ENCODE data around the gene ZNF564.

Gene ZNF564

DNA sequence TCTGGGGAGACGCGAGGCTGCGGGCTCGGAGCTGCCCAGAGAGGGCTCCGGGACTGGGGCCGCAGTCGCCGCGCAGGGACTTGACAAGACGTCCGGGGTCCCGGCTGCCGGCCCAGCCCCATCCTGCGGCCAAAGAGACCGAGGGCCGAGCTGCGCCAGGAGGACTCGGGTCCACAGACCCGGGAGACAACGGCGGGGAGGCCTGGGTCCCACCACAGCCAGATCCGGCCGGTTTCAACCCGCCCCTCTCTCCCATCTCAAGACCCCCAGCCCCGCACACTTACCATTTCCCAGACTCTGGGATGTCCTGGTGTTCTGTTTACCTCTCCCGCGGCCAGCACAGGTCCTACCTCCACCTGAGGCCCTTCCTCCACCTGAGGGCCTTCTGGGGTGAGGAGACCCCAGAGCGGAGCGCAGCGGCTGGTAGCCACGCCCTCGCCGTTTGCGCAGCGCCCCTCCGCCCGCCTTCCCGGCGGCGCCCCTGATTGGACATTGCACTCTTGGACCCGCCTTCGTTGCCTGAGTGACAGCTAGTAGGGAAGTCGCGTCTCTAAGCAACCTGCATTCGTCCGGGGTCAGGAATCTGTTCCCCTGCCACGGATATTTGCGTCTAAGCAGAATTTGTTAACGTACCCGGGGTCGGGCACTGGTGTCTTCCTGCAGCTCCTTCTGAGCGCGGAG is 66.8 kb downstream of the ZNF564 start, which contains the start of gene ZNF709:
TSS of gene ZNF709 (minus strand) at position 446 of the 681 bp plus-strand sequence. CDS start at position 287, 159 bp downstream.
- DNase-seq = peak; percentile 91
- TF ChIP-seq, protein P1, sequence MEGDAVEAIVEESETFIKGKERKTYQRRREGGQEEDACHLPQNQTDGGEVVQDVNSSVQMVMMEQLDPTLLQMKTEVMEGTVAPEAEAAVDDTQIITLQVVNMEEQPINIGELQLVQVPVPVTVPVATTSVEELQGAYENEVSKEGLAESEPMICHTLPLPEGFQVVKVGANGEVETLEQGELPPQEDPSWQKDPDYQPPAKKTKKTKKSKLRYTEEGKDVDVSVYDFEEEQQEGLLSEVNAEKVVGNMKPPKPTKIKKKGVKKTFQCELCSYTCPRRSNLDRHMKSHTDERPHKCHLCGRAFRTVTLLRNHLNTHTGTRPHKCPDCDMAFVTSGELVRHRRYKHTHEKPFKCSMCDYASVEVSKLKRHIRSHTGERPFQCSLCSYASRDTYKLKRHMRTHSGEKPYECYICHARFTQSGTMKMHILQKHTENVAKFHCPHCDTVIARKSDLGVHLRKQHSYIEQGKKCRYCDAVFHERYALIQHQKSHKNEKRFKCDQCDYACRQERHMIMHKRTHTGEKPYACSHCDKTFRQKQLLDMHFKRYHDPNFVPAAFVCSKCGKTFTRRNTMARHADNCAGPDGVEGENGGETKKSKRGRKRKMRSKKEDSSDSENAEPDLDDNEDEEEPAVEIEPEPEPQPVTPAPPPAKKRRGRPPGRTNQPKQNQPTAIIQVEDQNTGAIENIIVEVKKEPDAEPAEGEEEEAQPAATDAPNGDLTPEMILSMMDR (IDR thresholded peaks at IDR 0.05; ENCODE audit: low read depth, low read length) = no peak
- Histone ChIP-seq H3K27me3 (no peaks in the 10 kb centered on the region), H3K4me1 (0 out of 2 replicates have a peak, but pooled peaks cover 3% of the 10 kb centered on the region), H3K4me3 (ENCODE audit: low read depth, low read length) (peak within 1 kb of the TSS; percentile 93), H3K9me3 (no peaks in the 10 kb centered on the region; the same call in 1 of the 2 replicates), H3K36me3 (no peaks in the 10 kb centered on the region)

DNA sequence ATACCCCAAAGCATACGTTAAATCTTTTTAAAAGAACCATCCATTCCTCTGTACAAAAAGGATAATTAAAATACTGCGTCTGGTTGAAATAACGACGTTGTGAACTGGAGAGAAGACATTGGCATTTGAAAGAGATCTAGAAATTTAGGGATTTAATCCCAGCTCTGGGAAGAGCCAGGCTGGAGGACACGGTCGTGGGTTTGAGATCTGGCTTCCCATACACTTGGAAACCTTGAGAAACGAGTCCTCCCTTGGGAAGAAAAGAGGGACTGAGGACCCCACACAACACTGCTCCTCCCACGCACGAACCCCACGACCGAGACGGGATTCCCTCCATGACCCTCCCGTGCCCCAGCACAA is 67.3 kb downstream of the ZNF564 start:
- no peaks in the 10 kb centered on the region for H3K36me3 ChIP-seq

DNA sequence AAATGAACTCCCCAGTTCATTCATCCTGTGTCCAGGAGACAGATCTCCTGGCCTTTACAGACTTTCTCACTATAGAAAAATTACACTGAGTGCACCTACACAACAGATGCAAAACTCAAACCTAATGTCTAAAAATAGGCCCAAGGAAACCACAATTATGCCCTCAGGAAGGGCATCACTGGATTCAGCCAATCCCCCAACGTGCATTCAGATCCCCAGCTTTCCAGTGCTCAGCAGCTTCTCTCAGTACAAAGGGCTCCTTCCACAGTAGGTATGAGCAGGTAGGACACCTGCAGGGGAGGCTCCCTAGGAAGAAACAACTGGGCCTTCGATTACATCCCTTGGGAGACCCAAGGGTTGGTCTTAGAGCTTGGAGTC is 68.8 kb downstream of the ZNF564 start:
- Histone ChIP-seq H3K9me3 (no peaks in the 10 kb centered on the region; the same call in 1 of the 2 replicates), H3K4me3 (ENCODE audit: low read depth, low read length) (no peak overlapping the region), H3K27me3 (no peaks in the 10 kb centered on the region), H3K4me1 (0 out of 2 replicates have a peak, but pooled peaks cover 3% of the 10 kb centered on the region), H3K36me3 (no peaks in the 10 kb centered on the region)
- TF ChIP-seq, protein P1 (IDR thresholded peaks at IDR 0.05; ENCODE audit: low read depth, low read length) = no peak
- DNase-seq = no peak

More for the DNA sequence above, 67.3 kb downstream of the ZNF564 start:
- Histone ChIP-seq H3K9me3 (no peaks in the 10 kb centered on the region; the same call in 1 of the 2 replicates), H3K27me3 (no peaks in the 10 kb centered on the region), H3K4me3 (ENCODE audit: low read depth, low read length) (peak overlapping the region; percentile 93), H3K4me1 (0 out of 2 replicates have a peak, but pooled peaks cover 3% of the 10 kb centered on the region)
- TF ChIP-seq, protein P1 (IDR thresholded peaks at IDR 0.05; ENCODE audit: low read depth, low read length) = no peak
- no peak for DNase-seq

DNA sequence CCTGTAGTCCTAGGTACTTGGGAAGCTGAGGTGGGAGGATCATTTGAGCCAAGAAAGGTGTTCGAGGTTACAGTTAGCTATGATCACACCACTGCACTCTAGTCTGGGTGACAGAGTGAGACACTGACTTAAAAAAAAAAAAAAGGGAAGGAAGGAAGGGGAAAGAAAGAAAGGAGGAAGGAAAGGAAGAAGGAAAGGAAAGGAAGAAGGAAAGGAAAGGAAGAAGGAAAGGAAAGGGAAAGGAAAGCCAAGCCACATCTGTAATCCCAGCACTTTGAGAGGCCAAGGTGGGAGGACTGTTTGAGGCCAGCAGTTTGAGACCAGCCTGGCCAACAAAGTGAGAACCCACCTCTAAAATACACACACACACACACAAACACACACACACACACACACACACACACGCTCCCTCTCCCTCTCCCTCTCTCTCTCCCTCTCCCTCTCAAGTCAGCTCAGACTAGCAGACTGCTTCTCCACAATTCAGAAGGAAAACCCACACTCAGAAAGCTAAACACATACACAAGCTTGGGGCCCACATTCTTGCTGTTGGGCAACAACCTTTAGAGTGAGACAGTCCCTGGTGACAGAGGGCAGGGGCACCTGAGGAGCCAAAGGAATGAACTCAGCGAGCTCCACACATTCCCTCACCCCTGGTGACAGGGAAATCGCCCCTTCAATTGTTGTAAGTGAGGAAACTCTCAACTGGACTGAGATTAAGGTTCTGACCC is 69.3 kb downstream of the ZNF564 start:
- TF ChIP-seq, protein P1 (IDR thresholded peaks at IDR 0.05; ENCODE audit: low read depth, low read length) = no peak
- 0 out of 2 replicates have a peak, but pooled peaks cover 3% of the 10 kb centered on the region for H3K4me1 ChIP-seq
- H3K4me3 ChIP-seq (ENCODE audit: low read depth, low read length) = no peak overlapping the region
- no peaks in the 10 kb centered on the region; the same call in 1 of the 2 replicates for H3K9me3 ChIP-seq
- no peaks in the 10 kb centered on the region for H3K27me3 ChIP-seq
- no peaks in the 10 kb centered on the region for H3K36me3 ChIP-seq
- DNase-seq = no peak

DNA sequence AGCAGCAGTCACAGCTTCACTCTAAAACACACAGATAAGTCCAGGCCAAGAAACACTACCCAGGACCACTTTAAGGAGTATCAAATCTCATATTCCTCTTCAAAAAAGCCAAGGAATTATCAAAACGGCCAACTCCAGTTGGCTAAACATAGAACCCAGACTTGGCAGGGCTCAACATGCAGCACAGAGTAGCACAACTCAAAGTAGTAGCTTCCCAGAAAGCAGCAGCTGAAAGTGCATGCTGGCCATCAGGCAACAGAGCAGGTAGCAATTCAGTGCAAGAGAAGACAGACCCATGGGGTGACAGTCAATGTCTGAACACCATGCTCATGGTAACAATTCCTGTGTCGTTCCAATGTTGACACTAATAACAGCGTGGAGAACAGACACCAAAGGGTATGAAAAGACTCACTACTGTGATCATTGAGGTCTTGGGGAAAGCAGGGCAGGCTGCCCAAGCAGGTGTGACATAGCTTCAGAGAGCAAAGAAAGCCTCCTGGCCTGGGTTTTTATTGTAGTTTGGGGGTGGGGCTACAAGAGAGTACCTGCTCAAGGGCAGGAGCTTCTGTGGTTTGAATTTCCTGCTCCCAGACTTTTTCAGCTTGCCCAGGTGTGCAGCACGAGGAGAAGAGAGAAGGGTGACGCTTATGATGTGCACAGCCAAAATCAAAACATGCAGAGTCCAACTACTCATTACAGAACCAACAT is 72.9 kb downstream of the ZNF564 start:
- Histone ChIP-seq H3K9me3 (no peaks in the 10 kb centered on the region), H3K4me3 (ENCODE audit: low read depth, low read length) (no peak overlapping the region), H3K36me3 (no peaks in the 10 kb centered on the region), H3K27me3 (no peaks in the 10 kb centered on the region), H3K4me1 (no peaks in the 10 kb centered on the region)
- TF ChIP-seq, protein P1 (IDR thresholded peaks at IDR 0.05; ENCODE audit: low read depth, low read length) = no peak
- DNase-seq = no peak
